HCT116 (cell line): ENCODE results near the gene TUBB4B. TPM values are rescaled to one million over a fixed set of nuclear protein-coding genes. Genes with fewer than 3 reads are reported as not detected.

ENCODE experiments used
- ATAC-seq: fragments of 200-7000 bp; cut with Tn5 transposase; 2 replicates; pipeline ENCODE4 v1.9.1; 2020; ENCODE audit warnings: mild to moderate bottlenecking, moderate library complexity
- BruUV-seq: library from RNA; stranded (reverse); fragments of 400-500 nt; replicated peaks from 2 replicates; lab custom pipeline; 2021; lab: Mats Ljungman, UMichigan
- CTCF ChIA-PET: fragments of 300-600 bp; sonication (Branson Sonifier 250); formaldehyde crosslinking; loops from one replicate; lab custom pipeline; 2021; ENCODE audit warnings: antibody characterized with exemption; lab: Charles Lee
- POLR2A ChIA-PET: fragments of 300-600, 350-600 bp; sonication (Branson Sonifier 250); formaldehyde crosslinking; loops from one replicate; lab custom pipeline; 2021; ENCODE audit warnings: antibody characterized with exemption; lab: Charles Lee
- RAD21 ChIA-PET, 2 experiments: fragments of 300-600 bp; sonication (Branson Sonifier 250); formaldehyde crosslinking; loops; one replicate each; lab custom pipeline; 2023; ENCODE audit warnings: low total read pairs in 2 of 2; ENCODE audit not compliant: uncharacterized antibody in 2 of 2, unreplicated experiment in 2 of 2, low non-redundant PET in 1 of 2; lab: Charles Lee
- DNase-seq: peaks from one replicate; pipeline ENCODE4 v3.0.0-alpha.2; 2010; ENCODE audit warnings: low read depth, low spot score
- H2AFZ ChIP-seq: fragments of 200-600 bp; shearing (Covaris generic), sonication (generic); 2 replicates; pipeline ENCODE4 v1.6.1; 2017; ENCODE audit warnings: low read depth, mixed run types, mixed read lengths, antibody characterized with exemption, low read length; ENCODE audit not compliant: poor library complexity, severe bottlenecking
- H3K27ac ChIP-seq: 2 replicates; pipeline ENCODE4 v1.5.1; 2012; ENCODE audit warnings: low read depth, low read length
- H3K27me3 ChIP-seq: fragments of 200-600 bp; sonication (generic); 2 replicates; pipeline ENCODE4 v1.6.1; 2016; ENCODE audit warnings: mixed run types, low read length, mixed read lengths; ENCODE audit not compliant: insufficient read depth
- H3K36me3 ChIP-seq, 2 experiments: fragments of 200-500 bp in 1 of 2; fragments of 200-600 bp in 1 of 2; sonication (Bioruptor generic) in 1 of 2; sonication (generic) in 1 of 2; 2 replicates each; pipeline versions ENCODE4 v1.5.1 to v1.6.1; 2014 to 2016; ENCODE audit warnings: low read length in 2 of 2, inconsistent platforms in 1 of 2, mixed read lengths in 1 of 2, mixed run types in 1 of 2; ENCODE audit not compliant: insufficient read depth in 2 of 2, control insufficient read depth in 1 of 2
- H3K4me1 ChIP-seq, 2 experiments: fragments of 200-600 bp in 1 of 2; sonication (generic) in 1 of 2; 2 replicates each; pipeline versions ENCODE4 v1.5.1 to v1.6.1; 2012 to 2017; ENCODE audit warnings: low read length in 2 of 2, inconsistent platforms in 1 of 2, mild to moderate bottlenecking in 1 of 2, mixed read lengths in 1 of 2, mixed run types in 1 of 2, moderate library complexity in 1 of 2; ENCODE audit not compliant: insufficient read depth in 2 of 2, control insufficient read depth in 1 of 2
- H3K4me2 ChIP-seq: fragments of 200-600 bp; sonication (generic); 2 replicates; pipeline ENCODE4 v1.6.1; 2017; ENCODE audit warnings: mixed run types, low read length, mixed read lengths
- H3K4me3 ChIP-seq, 2 experiments: fragments of 200-600 bp in 1 of 2; sonication (generic) in 1 of 2; replicated peaks in 1 of 2; 2 replicates each; pipeline ENCODE4 v1.5.1; 2011 to 2016; ENCODE audit warnings: low read length in 2 of 2, control low read depth in 1 of 2, low read depth in 1 of 2, mild to moderate bottlenecking in 1 of 2, mixed read lengths in 1 of 2, mixed run types in 1 of 2
- H3K79me2 ChIP-seq: fragments of 200-600 bp; sonication (generic); 2 replicates; pipeline ENCODE4 v1.6.1; 2017; ENCODE audit warnings: mild to moderate bottlenecking, mixed run types, low read length, moderate library complexity, mixed read lengths; ENCODE audit not compliant: insufficient read depth
- H3K9ac ChIP-seq: fragments of 200-600 bp; sonication (generic); 2 replicates; pipeline ENCODE4 v1.6.1; 2016; ENCODE audit warnings: low read length, mixed read lengths
- H3K9me2 ChIP-seq: fragments of 200-600 bp; sonication (generic), shearing (Covaris generic); 2 replicates; pipeline ENCODE4 v1.6.1; 2017; ENCODE audit warnings: mixed run types, mild to moderate bottlenecking, moderate library complexity; ENCODE audit not compliant: insufficient read depth
- H3K9me3 ChIP-seq, 2 experiments: fragments of 200-500 bp in 1 of 2; fragments of 200-600 bp in 1 of 2; sonication (Bioruptor generic) in 1 of 2; sonication (generic) in 1 of 2; 2 replicates each; pipeline ENCODE4 v1.6.1; 2014 to 2017; ENCODE audit warnings: low read length in 2 of 2, mixed read lengths in 2 of 2, inconsistent platforms in 1 of 2, low read depth in 1 of 2, mild to moderate bottlenecking in 1 of 2, mixed run types in 1 of 2, moderate library complexity in 1 of 2; ENCODE audit not compliant: control insufficient read depth in 1 of 2, insufficient read depth in 1 of 2
- H4K20me1 ChIP-seq: fragments of 200-600 bp; sonication (generic), shearing (Covaris generic); 2 replicates; pipeline ENCODE4 v1.6.1; 2017; ENCODE audit warnings: mixed run types, mild to moderate bottlenecking, moderate library complexity; ENCODE audit not compliant: insufficient read depth
- ELF1 ChIP-seq: IDR thresholded peaks from 2 replicates; pipeline ENCODE4 v1.6.1; 2012; ENCODE audit warnings: low read depth, borderline replicate concordance
- EZH2 ChIP-seq: fragments of 200-600 bp; sonication (generic); IDR thresholded peaks from 2 replicates; pipeline ENCODE4 v1.6.1; 2017; ENCODE audit warnings: antibody characterized with exemption, mixed run types
- EZH2phosphoT487 ChIP-seq: fragments of 200-600 bp; IDR thresholded peaks from 2 replicates; pipeline ENCODE4 v1.6.1; 2018; ENCODE audit warnings: antibody characterized with exemption, borderline replicate concordance
- JUND ChIP-seq: IDR thresholded peaks from 2 replicates; pipeline ENCODE4 v1.6.1; 2012
- POLR2A ChIP-seq: IDR thresholded peaks from 2 replicates; pipeline ENCODE4 v1.7.0; 2011; ENCODE audit warnings: borderline replicate concordance; ENCODE audit not compliant: insufficient read depth, insufficient read length; ENCODE audit errors: extremely low read depth
- POLR2AphosphoS5 ChIP-seq: IDR thresholded peaks from 2 replicates; pipeline ENCODE4 v1.6.1; 2011; ENCODE audit warnings: mild to moderate bottlenecking, low read depth, low read length, moderate library complexity
- SRF ChIP-seq: IDR thresholded peaks from 2 replicates; pipeline ENCODE4 v1.6.1; 2012; ENCODE audit warnings: low read depth
- YY1 ChIP-seq: IDR thresholded peaks from 2 replicates; pipeline ENCODE4 v1.6.1; 2011; ENCODE audit warnings: low read length, low read depth, moderate library complexity, mild to moderate bottlenecking; ENCODE audit not compliant: insufficient replicate concordance; ENCODE audit errors: extremely low read depth
- intact Hi-C: fragments of 100-400 bp; cut with micrococcal nuclease; formaldehyde crosslinking; loops from 2 replicates; pipeline ENCODE4 v1.10.0; 2022
- total RNA-seq: library from RNA; stranded (reverse); gene quantifications from one replicate; pipeline ENCODE4 v1.2.1, GENCODE V29; 2021; ENCODE audit not compliant: unreplicated experiment
- TF ChIP-seq, protein P1 (sequence below), 3 experiments: fragments of 200-600 bp in 1 of 3; sonication (generic) in 1 of 3; IDR thresholded peaks in 2 of 3; conservative IDR thresholded peaks in 1 of 3; 2 replicates each; pipeline ENCODE4 v1.5.1; 2012 to 2017; ENCODE audit warnings: low read depth in 2 of 3, low read length in 2 of 3, antibody characterized with exemption in 1 of 3, borderline replicate concordance in 1 of 3, control low read depth in 1 of 3, mild to moderate bottlenecking in 1 of 3, mixed read lengths in 1 of 3, mixed run types in 1 of 3, moderate library complexity in 1 of 3; ENCODE audit not compliant: insufficient read depth in 1 of 3

Gene TUBB4B
- total RNA-seq, 1 experiment from 2014 or later = 502 TPM

DNA sequence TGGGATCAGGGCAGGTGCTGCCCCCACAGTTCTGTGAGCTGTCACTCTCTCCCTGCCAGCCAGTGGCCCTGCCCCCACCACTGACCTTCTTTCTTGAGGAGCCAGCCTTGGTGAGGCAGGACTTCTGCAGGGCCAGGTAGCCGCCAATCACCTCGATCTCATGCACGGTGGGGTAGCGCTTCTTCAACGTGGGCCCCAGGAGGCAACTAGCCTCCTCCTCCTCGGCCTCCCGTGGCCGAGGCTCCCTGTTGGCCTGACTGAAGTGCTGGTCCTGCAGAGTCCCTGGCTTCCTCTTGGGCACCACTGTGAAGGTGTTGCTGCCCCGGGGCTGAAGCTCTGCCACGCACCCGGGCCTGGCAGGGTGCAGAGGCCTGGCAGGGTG lies 42.2 kb upstream of the TUBB4B start:
- H3K9me2 ChIP-seq = no peaks in the 10 kb centered on the region
- BruUV-seq = TSS peak; percentile 23
- ChIA-PET CTCF (no interaction called here), RAD21 (interaction anchor here in 1 of 2 experiments (0.9 kb wide), 1 partner anchor 42 kb away, joined by 7 read pairs; no protein-coding TSS in a partner anchor), POLR2A (interaction anchor here (2.6 kb wide), 1 partner anchor 10 kb away, joined by 20 read pairs; the partner anchor contains the start of genes ANAPC2 and SSNA1)
- no peaks in the 10 kb centered on the region for H4K20me1 ChIP-seq
- H2AFZ ChIP-seq = no peak overlapping the region
- H3K4me1 ChIP-seq = peaks cover 34 to 58% of the 10 kb centered on the region in 2 experiments
- ATAC-seq (no peak), DNase-seq (no peak)
- intact Hi-C loops = no loop called here
- H3K4me3 ChIP-seq = no peak overlapping the region
- no peaks in the 10 kb centered on the region for H3K9me3 ChIP-seq
- TF ChIP-seq POLR2A (no peak), YY1 (no peak), EZH2phosphoT487 (no peak), EZH2 (no peak), ELF1 (no peak), JUND (no peak), SRF (no peak), POLR2AphosphoS5 (no peak)
- TF ChIP-seq, protein P1, sequence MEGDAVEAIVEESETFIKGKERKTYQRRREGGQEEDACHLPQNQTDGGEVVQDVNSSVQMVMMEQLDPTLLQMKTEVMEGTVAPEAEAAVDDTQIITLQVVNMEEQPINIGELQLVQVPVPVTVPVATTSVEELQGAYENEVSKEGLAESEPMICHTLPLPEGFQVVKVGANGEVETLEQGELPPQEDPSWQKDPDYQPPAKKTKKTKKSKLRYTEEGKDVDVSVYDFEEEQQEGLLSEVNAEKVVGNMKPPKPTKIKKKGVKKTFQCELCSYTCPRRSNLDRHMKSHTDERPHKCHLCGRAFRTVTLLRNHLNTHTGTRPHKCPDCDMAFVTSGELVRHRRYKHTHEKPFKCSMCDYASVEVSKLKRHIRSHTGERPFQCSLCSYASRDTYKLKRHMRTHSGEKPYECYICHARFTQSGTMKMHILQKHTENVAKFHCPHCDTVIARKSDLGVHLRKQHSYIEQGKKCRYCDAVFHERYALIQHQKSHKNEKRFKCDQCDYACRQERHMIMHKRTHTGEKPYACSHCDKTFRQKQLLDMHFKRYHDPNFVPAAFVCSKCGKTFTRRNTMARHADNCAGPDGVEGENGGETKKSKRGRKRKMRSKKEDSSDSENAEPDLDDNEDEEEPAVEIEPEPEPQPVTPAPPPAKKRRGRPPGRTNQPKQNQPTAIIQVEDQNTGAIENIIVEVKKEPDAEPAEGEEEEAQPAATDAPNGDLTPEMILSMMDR (IDR thresholded peaks at IDR 0.05 in 2 of 3, conservative IDR thresholded peaks at IDR 0.05 in 1 of 3; ENCODE audit: borderline replicate concordance in 1 of 3, insufficient read depth in 1 of 3, low read depth in 2 of 3, low read length in 2 of 3) = no peak
- H3K27me3 ChIP-seq = no peaks in the 10 kb centered on the region
- no peak overlapping the region for H3K9ac ChIP-seq
- peak overlapping the region; percentile 35; the same call in 1 of the 2 replicates for H3K27ac ChIP-seq
- peak overlapping the region; percentile 63 for H3K4me2 ChIP-seq
- H3K36me3 ChIP-seq = no peaks in the 10 kb centered on the region
- peaks cover 30% of the 10 kb centered on the region for H3K79me2 ChIP-seq
